Stomach (tissue), 9 donors: Measurements from ENCODE around the gene PDPK1. TPM values are rescaled to one million over a fixed set of nuclear protein-coding genes. Genes with fewer than 3 reads are reported as not detected.

Source experiments
- DNase-seq, 2 donors: peaks; one replicate each; pipeline versions ENCODE4 v3.0.0 to v3.0.0-alpha.2; 2013 to 2019
- H3K27ac ChIP-seq, 5 donors: fragments of 200-600 bp in 4 of 5; sonication (generic) in 4 of 5; one replicate each; pipeline ENCODE4 v1.5.1; 2013 to 2019; ENCODE audit warnings: mild to moderate bottlenecking in 1 of 5, moderate library complexity in 1 of 5
- H3K27me3 ChIP-seq, 3 donors: fragments of 200-600 bp; sonication (generic); one replicate each; pipeline ENCODE4 v1.5.1; 2017 to 2019; ENCODE audit warnings: mixed run types in 1 of 3
- H3K36me3 ChIP-seq, 4 donors: fragments of 200-600 bp; sonication (generic); 1 replicate in 3 of 4; 2 replicates in 1 of 4; pipeline ENCODE4 v1.5.1; 2016 to 2019
- H3K4me1 ChIP-seq, 4 donors: fragments of 200-600 bp; sonication (generic); one replicate each; pipeline ENCODE4 v1.5.1; 2016 to 2019
- H3K4me3 ChIP-seq, 4 donors: fragments of 200-600 bp; sonication (generic) in 3 of 4; one replicate each; pipeline ENCODE4 v1.5.1; 2016 to 2019; ENCODE audit warnings: mild to moderate bottlenecking in 1 of 4
- H3K9me3 ChIP-seq, 4 donors: fragments of 200-600 bp; sonication (generic); one replicate each; pipeline ENCODE4 v1.5.1; 2016 to 2019
- CTCF ChIP-seq, 7 experiments: fragments of 450-650 bp in 4 of 7; fragments of 200-600 bp in 3 of 7; sonication (generic) in 3 of 7; IDR thresholded peaks; one replicate each; pipeline ENCODE4 v1.5.1; 2016 to 2019; ENCODE audit warnings: antibody characterized with exemption in 7 of 7, control low read depth in 2 of 7, mild to moderate bottlenecking in 1 of 7
- EP300 ChIP-seq: sonication (generic); formaldehyde crosslinking; IDR thresholded peaks from one replicate; pipeline ENCODE4 v1.6.1; 2017; ENCODE audit warnings: antibody characterized with exemption
- POLR2A ChIP-seq, 4 donors: fragments of 450-650 bp; IDR thresholded peaks; one replicate each; pipeline ENCODE4 v1.6.1; 2016; ENCODE audit warnings: antibody characterized with exemption in 4 of 4, control low read depth in 2 of 4, mild to moderate bottlenecking in 1 of 4, moderate library complexity in 1 of 4
- POLR2AphosphoS5 ChIP-seq, 3 donors: sonication (generic); formaldehyde crosslinking; IDR thresholded peaks; one replicate each; pipeline ENCODE4 v1.6.1; 2016; ENCODE audit warnings: antibody characterized with exemption in 3 of 3
- whole genome bisulfite sequencing, 5 donors: extraction: QIAGEN DNeasy Blood & Tissue Kit in 3 of 5; methylation state at CpG; one replicate each; pipeline versions ENCODE4 v1.1.5 to v1.1.7; 2013 to 2018; 5-methylcytosine and 5-hydroxymethylcytosine counted together
- intact Hi-C: fragments of 100-400 bp; cut with DNase I; formaldehyde crosslinking; loops from one replicate; pipeline ENCODE4 v1.15.1; 2023; ENCODE audit warnings: low total_unique reads
- polyA plus RNA-seq, 3 donors: library from polyadenylated mRNA; stranded (reverse); fragments of 200-250 nt; gene quantifications; one replicate each; pipeline ENCODE4 v1.2.3, GENCODE V29; 2013
- total RNA-seq, 5 donors: library from RNA; depleted of rRNA; stranded (reverse); fragments of >200 nt; gene quantifications; one replicate each; pipeline versions ENCODE4 v1.1.0 to v1.2.3, GENCODE V29; 2014 to 2016
- donor health status: healthy with polysubstance abuse.
- donor health status: Bipolar disorder and iron deficiency.
- donor health status: healthy.

PDPK1 gene
- total and polyA plus RNA-seq, 8 donors, result 7.0 to 86.9 (median 23.6) TPM

DNA sequence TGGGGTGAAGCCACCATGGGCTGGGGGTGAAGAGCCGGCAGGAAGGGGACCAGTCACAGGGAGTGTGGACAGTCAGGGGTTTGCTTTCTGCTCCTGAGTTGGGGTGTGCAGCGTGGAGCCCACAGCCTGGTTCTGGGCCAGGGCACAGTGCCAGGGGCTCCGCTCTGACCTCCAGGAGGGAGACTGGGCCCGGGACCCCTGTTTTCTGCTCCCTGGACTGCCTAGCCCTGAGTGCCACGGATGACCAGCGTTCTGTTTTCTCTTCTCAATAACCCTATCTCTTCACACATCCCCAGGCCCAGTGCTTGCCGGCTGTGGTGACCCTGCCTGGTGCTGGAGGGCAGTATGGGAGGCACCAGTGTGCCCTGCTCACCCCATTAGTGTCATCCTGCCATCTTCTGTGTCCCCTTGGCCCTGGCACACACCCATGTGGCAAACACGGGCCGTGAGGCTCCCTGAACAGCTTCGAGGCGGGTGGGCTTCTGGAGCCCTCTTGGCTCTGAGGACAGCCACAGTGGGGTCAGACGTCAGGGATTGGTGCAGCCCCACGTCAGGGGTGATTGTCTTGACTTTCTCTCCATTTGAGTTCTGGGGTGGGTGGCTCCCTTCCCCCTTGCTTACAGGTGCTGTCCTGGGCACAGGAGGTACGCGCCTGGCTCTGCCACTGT, 7.7 kb upstream of the PDPK1 start:
- intact Hi-C loops, result loop anchor here (10.0 kb wide), 1 partner anchor 65 kb away; no protein-coding TSS in a partner anchor
- Histone ChIP-seq H3K9me3 (no peaks in the 10 kb centered on the region), H3K4me1 (peaks cover 14 to 37% (median 16%) of the 10 kb centered on the region in 4 donors), H3K27me3 (no peaks in the 10 kb centered on the region), H3K4me3 (no peak overlapping the region), H3K36me3 (peaks cover 21 to 57% (median 48%) of the 10 kb centered on the region in 4 donors), H3K27ac (peak overlapping the region in 1 of 5 donors; percentile 99)
- DNase-seq, result peak in 1 of 2 donors; percentile 14
- 83 to 93% (median 89%) methylated on average over 15 of the region's 15 CpGs for WGBS, 5 donors
- no peak for TF ChIP-seq EP300
- TF ChIP-seq POLR2AphosphoS5 (IDR thresholded peaks at IDR 0.05), result no peak
- TF ChIP-seq POLR2A (IDR thresholded peaks at IDR 0.05), result no peak
- TF ChIP-seq CTCF (IDR thresholded peaks at IDR 0.05), result no peak

DNA sequence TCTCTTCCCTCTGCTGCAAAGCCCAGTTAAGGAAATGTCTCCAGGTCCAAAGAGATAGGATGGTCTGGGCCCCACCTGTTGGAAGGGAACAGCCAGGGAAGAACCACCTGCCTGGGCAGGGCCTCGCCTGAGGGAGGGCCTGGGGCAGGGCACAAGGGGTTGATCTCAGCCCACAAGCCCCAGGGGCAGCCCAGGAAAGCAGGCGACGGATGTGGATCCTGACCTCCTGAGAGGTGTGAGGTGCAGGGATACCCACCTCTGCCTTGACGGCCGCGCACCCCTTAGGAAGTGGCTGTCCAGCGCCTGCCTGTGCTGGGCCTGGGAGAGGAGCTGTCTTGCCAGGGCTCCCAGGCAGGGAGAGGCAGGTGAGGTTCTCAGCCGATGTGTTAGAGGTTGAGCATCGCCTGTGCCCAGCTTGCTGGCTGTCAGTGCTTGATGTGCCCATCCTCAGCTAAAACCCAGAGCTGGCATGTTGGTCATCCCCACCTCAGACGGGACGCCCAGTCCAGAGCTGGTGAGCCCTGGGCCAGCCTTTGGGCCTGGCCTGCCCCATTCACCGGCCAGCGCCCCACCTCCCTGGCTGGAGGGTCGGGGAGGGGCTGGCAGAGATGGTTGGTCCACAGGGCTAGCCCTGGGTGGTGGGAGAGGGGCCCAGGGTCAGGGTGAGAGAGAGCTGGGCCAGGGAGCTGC, 7.0 kb upstream of the PDPK1 start:
- intact Hi-C loops, result loop anchor here (10.0 kb wide), 1 partner anchor 64 kb away; no protein-coding TSS in a partner anchor
- Histone ChIP-seq H3K36me3 (peaks cover 18 to 50% (median 42%) of the 10 kb centered on the region in 4 donors), H3K27me3 (no peaks in the 10 kb centered on the region), H3K27ac (peak overlapping the region in 4 of 5 donors; percentile 96 to 99 (median 98)), H3K4me3 (peak overlapping the region in 1 of 4 donors; percentile 63), H3K9me3 (no peaks in the 10 kb centered on the region), H3K4me1 (peaks cover 14 to 31% (median 16%) of the 10 kb centered on the region in 4 donors)
- 78 to 84% (median 84%) methylated on average over 8 to 14 of the region's 14 CpGs for WGBS, 5 donors
- TF ChIP-seq CTCF (IDR thresholded peaks at IDR 0.05) (no peak), POLR2A (IDR thresholded peaks at IDR 0.05) (no peak), EP300 (no peak), POLR2AphosphoS5 (IDR thresholded peaks at IDR 0.05) (no peak)
- DNase-seq, result peak in 1 of 2 donors; percentile 35

GRCh38 chr16:2531371-2531695, 6.5 kb upstream of the PDPK1 start, which contains the start of gene CEMP1:
Gene CEMP1 (minus strand): TSS chr16:2531408. CDS start chr16:2531073, 335 bp downstream.
- Histone ChIP-seq H3K4me1 (peaks cover 14 to 31% (median 16%) of the 10 kb centered on the region in 4 donors), H3K27ac (peak within 1 kb of the TSS; percentile 90 to 99 (median 97)), H3K27me3 (no peaks in the 10 kb centered on the region), H3K9me3 (no peaks in the 10 kb centered on the region), H3K36me3 (peaks cover 16 to 45% (median 37%) of the 10 kb centered on the region in 4 donors), H3K4me3 (peak within 1 kb of the TSS; percentile 56 to 73 (median 66))
- DNase-seq, result no peak
- intact Hi-C loops, result loop anchor here (10.0 kb wide), 1 partner anchor 63 kb away; no protein-coding TSS in a partner anchor
- 8 to 14% (median 10%) methylated on average over 10 to 11 of the region's 11 CpGs for WGBS, 5 donors
- TF ChIP-seq CTCF (IDR thresholded peaks at IDR 0.05), result no peak
- TF ChIP-seq POLR2AphosphoS5 (IDR thresholded peaks at IDR 0.05), result no peak

GRCh38 chr16:2531696-2532493, 5.9 kb upstream of the PDPK1 start:
- Histone ChIP-seq H3K27ac (peak overlapping the region; percentile 90 to 99 (median 97)), H3K4me3 (peak overlapping the region; percentile 56 to 73 (median 66)), H3K27me3 (no peaks in the 10 kb centered on the region), H3K36me3 (peaks cover 16 to 39% (median 31%) of the 10 kb centered on the region in 4 donors), H3K4me1 (peaks cover 17 to 34% (median 21%) of the 10 kb centered on the region in 4 donors), H3K9me3 (no peaks in the 10 kb centered on the region)
- TF ChIP-seq POLR2AphosphoS5 (IDR thresholded peaks at IDR 0.05), result peak; percentile 88 to 95 (median 95)
- no peak for TF ChIP-seq EP300
- WGBS, 5 donors, result 0 to 1% (median 1%) methylated on average over 18 to 83 of the region's 84 CpGs
- DNase-seq, result peak; percentile 99 to 100
- intact Hi-C loops, result loop anchor here (10.0 kb wide), 1 partner anchor 63 kb away; no protein-coding TSS in a partner anchor
